Stimulated activated CD4-positive, alpha-beta T cell treated with anti-CD3 and anti-CD28 coated beads, TNF-alpha, amount 100 ng/mL, for 48 hours (primary cell): ENCODE data around the gene TMCC2.
"Not testable (repeated sequence)": the region's sequence is repeated elsewhere in the genome, so short reads cannot be mapped to it uniquely, and the experiment has no call there.

Experiments used
- DNase-seq, 3 donors: peaks; one replicate each; pipeline ENCODE4 v3.0.0-alpha.2; 2020; ENCODE audit warnings: low read depth in 3 of 3

The TMCC2 gene

DNA sequence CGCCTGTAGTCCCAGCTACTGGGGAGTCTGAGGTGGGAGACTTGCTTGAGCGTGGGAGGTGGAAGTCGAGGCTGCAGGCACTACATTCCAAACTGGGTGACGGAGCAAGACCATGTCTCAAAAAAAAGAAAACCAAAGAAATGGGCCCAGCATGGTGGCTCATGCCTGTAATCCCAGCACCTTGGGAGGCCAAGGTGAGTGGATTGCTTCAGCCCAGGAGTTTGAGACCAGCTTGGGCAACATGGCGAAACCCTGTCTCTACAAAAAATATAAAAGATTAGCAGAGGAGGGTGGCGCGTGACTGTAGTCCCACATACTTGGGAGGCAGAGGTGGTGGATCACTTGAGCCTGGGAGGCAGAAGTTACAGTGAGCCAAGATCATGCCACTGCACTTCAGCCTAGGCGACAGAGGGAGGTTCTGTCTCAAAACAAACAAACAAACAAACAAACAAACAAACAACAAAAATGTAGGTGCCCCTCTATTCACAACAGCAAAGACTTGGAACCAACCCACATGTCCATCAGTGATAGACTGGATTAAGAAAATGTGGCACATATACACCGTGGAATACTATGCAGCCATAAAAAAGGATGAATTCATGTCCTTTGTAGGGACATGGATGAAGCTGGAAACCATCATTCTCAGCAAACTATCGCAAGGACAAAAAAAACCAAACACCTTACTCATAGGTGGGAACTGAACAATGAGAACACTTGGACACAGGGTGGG is 53.1 kb downstream of the TMCC2 start:
- not testable (repeated sequence) for DNase-seq

GRCh38 chr1:205283270-205284147 is 55.8 kb downstream of the TMCC2 start:
- no peak for DNase-seq

DNA sequence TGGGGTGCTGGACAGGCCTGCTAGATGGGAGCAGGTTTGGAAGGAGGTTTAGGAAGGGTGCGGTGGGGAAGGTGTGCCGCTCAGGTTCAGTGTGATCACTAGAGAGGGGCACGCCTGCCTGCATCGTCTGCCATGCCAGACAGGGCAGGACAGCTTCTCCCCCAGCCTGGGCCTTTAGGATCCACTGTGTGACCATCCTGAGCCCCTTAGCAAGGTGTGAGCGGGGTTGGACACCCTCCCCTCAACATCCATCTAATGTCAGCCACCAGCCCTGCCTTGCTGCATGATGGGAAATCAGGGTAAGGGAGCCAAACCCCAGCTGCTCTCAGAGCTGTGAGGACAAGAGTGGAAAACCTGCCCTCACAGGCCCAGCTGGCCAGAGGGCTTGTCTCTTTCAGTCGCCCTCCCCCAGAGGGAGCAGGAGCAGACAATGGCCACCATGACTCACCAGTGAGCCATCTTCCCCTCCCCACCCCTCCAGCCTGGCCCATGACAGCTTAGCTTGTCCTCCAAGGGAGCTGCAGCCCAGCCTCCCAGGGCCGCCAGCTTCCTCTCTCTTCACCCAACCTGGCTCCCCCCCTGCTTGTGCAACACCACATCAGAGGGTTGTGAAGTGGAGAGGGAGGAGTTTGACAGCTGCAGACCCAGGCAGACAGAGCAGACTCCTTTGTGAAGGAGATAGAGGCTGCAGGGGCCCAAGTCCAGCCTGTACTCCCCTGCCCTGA is 56.8 kb downstream of the TMCC2 start:
- peak; percentile 51 to 80 (median 74) for DNase-seq

- DNase-seq, result peak in 1 of 3 donors; percentile 37
These were observed 57.8 kb downstream of the TMCC2 start for GRCh38 chr1:205285381-205286101.

- DNase-seq, result peak; percentile 51 to 52 (median 52)
These were observed 58.7 kb downstream of the TMCC2 start for GRCh38 chr1:205286335-205286950.

DNA sequence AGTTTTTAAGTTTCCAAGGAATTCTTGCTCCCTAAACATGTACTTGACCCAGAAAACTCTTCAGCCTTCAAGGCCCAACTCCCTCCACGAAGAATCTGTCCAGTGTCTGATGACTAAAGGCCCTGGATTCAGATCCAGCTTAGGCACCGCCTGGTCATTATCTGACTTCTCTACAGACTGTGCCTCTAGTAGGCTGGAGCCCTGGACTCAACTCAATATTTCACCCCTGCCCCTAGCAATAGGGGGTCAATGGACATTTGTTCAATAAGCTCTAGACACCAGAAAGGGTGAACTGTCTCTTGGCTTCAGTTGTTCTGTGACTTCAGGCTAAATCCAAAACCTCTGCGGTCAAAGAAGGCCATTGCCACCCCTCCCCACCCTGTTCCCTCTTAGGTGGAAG is 59.3 kb downstream of the TMCC2 start:
- no peak for DNase-seq

DNA sequence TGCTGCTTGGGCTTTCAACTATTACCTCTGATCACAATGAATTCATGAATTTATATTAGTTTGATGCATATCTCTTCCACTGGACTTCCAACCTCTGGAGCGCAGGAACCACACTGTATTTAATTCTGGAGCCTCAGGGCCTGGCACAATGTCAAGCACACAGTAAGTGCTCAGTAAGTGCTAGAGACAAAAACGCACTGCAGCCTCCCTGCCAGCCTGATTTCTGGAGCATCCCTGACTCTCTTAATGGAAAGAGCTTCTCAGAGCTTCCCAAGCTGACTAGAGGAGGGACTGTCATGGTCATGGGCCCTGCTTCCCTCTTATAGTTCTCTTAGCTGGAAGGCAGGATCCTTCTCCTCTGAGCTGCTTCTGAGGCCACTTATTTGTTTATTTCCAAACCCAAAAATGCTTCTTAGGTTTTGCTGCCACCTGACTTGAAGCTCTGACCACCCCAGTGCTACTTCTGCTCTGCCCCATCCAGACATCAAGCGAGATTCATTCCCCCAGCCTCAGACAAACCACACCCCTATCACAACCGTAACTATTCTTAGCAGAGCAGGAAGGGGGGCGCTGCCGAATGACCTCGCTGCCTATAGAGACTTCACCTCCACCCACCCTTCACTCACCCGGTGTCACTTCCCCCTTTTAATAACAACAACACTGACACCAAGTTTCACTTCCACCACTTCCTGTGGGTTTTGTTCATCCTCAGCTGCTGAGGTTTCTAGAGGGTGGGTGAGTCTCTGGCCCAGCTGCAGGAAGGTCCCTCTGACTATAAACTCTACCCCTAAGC is 60.2 kb downstream of the TMCC2 start:
- DNase-seq, result peak; percentile 39 to 70 (median 61)

DNA sequence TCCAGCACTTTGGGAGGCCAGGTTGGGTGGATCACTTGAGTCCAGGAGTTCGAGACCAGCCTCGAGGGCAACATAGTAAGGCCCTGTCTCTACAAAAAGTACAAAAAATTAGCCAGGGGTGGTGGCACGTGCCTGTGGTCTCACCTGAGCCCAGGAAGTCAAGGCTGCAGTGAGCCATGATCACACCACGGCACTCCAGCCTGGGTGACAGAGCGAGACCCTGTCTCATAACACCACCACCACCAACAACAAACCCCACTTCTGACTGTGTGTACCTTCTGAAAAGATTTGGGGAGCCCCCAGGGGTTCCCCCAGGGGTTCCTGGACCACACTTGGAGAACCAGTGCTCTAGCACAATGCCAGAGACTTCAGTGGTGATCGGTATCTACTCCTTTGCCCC is 63.9 kb downstream of the TMCC2 start:
- DNase-seq, result no peak

DNA sequence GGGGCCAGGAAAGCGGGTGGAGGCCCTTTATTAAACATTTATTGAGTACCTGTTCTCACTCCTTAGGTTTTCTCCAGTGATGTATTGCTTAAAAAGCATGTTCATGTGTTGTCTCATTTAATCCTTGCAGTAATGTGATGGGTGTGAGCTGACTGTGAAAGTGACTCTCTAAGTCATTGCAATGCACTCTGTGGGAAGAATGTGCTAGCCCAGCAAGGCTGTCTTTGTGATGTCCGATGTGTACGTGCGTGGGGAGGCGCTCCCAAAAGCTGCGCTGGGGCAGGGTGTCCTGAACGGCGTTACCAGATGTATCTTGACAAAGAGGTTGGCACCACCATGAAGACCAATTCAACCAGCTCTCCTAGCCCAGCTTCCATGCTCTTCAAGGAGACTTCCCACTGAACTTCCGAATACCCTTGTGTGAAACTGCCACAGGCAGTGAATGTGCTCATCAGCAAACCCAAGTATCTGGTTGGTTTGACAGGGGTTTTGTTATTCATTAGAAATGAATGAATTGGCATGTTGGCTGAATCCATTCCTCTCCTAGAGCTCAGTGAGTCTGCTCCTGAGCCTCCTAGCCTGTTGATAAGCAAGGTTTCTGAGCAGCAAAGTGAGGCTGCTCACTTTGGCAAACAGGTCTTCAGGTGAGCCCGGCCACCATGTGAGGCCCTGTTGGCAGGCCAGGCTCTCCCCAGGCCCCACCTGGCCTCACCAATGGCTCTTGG is 65.8 kb downstream of the TMCC2 start:
- no peak for DNase-seq

DNA sequence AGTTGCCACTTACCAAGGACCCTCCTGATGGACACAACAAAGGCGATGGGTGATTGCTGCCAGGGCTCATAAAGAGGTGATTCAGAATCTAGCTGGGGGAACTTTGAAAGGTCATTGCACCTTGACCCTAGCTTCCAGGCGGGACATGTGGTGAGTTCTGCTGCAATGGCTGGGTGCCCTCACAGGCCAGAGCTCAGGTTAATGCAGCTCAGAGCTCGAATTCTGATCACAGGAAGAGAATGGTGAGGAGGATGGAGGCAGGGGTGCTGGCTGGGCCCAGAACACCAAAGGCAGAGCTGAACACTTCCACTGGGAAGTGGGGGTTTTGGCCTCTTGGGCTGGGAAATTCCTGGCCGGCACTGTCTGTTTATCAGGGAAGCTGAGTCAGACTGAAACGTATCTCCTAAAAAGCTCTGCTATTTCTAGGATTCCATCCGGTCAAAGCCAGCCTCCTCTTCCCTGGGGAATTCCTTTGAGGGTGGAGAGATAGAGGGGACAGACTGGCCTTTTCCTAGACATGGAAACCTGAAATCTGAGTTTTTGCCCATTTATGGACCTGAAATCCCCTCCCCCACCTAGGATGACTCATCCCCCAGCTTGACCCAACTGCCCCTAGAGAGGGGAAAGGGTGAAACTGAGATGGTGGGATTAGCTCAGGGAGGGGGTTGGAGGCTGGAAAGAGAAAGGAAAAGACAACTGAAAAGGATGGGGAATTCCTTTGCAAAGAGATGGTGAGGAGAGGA is 66.6 kb downstream of the TMCC2 start:
- DNase-seq, result no peak

DNA sequence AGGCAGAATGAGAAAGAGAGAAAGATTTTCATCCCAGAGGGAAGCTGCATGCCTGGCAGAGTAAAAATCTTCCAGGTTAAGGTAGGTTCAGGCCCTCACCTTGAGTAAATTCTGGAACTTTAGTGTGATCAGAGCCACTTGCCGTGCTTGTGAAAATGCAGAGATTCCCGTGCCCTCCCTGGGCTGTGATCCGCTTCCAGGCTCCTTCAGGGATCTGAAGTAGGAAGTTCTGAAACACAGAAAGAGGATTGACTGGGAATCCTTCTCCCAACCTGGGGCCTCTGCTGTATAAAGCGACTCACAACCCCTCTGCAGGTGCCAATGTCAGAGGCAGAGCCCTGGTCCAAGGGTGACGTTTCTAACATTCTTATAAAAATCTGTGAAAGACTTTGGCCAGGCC is 67.2 kb downstream of the TMCC2 start:
- DNase-seq, result no peak

- DNase-seq, result no peak
These were observed 68.4 kb downstream of the TMCC2 start for GRCh38 chr1:205296154-205296553.

DNA sequence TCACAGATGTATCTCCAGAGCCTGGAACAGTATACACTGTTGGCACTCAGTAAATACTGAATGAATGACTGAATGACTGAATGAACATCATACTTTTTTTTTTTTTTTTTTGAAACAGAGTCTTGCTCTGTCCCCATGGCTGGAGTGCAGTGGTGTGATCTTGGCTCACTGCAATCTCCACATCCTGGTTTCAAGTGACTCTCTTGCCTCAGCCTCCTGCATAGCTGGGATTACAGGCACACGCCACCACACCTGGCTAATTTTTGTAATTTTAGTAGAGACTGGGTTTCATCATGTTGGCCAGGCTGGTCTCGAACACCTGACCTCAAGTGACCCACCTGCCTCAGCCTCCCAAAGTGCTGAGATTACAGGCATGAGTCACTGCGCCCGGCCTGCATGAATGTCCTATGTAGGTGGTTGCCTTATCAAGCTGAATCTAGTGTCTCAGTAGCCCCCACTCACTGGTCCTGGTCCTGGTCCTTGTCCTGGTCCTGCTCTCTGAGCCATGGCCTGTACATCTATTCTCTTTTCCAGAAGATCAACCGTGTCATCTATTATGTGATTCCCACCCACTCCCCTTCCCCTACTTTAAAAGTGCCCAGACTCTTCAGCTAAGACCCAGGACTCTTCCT is 69.9 kb downstream of the TMCC2 start:
- DNase-seq, result not testable (repeated sequence)

- DNase-seq, result no peak
These were observed 70.6 kb downstream of the TMCC2 start for GRCh38 chr1:205298191-205298994.

GRCh38 chr1:205300149-205300548 is 72.4 kb downstream of the TMCC2 start:
- DNase-seq, result no peak

DNA sequence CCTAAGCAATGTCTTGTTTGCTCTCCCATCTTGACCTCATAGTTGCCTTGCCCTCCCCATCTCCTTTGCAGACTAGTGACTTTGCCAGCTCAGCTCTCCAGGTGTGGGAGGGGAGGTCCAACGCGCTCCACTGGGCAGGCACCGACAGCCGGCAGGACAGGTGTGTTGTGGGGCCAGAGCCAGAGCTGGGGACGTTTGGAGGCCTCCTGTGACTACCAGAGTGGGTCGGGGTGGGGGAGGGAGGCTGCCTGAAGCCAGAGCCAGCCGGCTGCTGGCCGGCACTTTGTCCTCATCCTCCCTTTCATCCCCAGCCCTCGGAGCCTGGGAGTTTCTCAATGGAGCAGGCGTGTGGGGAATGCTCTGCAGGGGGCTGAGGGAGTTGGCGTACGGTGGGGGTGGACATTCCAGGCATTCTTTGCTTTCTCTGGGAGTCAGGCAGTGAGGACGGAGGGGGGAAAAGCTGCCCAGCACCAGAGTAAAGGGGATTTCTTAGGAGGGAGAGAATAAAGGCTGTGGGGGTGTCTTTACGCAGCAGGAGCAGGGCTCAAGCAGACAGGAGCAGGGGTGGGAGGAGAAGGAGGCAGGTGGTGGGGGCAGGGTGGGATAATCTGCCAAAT is 73.6 kb downstream of the TMCC2 start:
- no peak for DNase-seq
